GM06990 (cell line): Measurements from ENCODE around the gene SLC35F6.

Experiments used
- DNase-seq: peaks from one replicate; pipeline ENCODE4 v3.0.0-alpha.2; 2011; ENCODE audit not compliant: insufficient read length; ENCODE audit errors: extremely low read depth
- H3K27me3 ChIP-seq: replicated peaks from 2 replicates; pipeline ENCODE4 v1.6.0; 2011; ENCODE audit warnings: low read length; ENCODE audit not compliant: control insufficient read depth, insufficient read depth
- H3K36me3 ChIP-seq: 2 replicates; pipeline ENCODE4 v1.5.1; 2011; ENCODE audit warnings: low read length; ENCODE audit not compliant: control insufficient read depth, insufficient read depth
- H3K4me3 ChIP-seq: replicated peaks from 2 replicates; pipeline ENCODE4 v1.5.1; 2011; ENCODE audit warnings: low read depth, mild to moderate bottlenecking, control low read depth, low read length
- CTCF ChIP-seq: IDR thresholded peaks from 2 replicates; pipeline ENCODE4 v1.5.1; 2011; ENCODE audit warnings: low read length, control low read depth, mild to moderate bottlenecking, inconsistent platforms; ENCODE audit not compliant: insufficient read depth, poor library complexity, severe bottlenecking

SLC35F6 gene

GRCh38 chr2:26733413-26733812 lies 30.7 kb upstream of the SLC35F6 start:
- no peak for TF ChIP-seq CTCF
- H3K4me3 ChIP-seq: no peak overlapping the region
- H3K27me3 ChIP-seq: no peaks in the 10 kb centered on the region; the same call in 1 of the 2 replicates
- no peaks in the 10 kb centered on the region for H3K36me3 ChIP-seq
- no peak for DNase-seq

GRCh38 chr2:26735097-26735496 lies 29.0 kb upstream of the SLC35F6 start:
- Histone ChIP-seq H3K36me3 (no peaks in the 10 kb centered on the region), H3K27me3 (no peaks in the 10 kb centered on the region; the same call in 1 of the 2 replicates), H3K4me3 (no peak overlapping the region)
- DNase-seq: no peak
- no peak for TF ChIP-seq CTCF

- H3K27me3 ChIP-seq: no peaks in the 10 kb centered on the region; the same call in 1 of the 2 replicates
- no peak overlapping the region for H3K4me3 ChIP-seq
- DNase-seq: no peak
- TF ChIP-seq CTCF: no peak
- no peaks in the 10 kb centered on the region for H3K36me3 ChIP-seq
Observed at GRCh38 chr2:26735883-26736588, 28.0 kb upstream of the SLC35F6 start.

- DNase-seq: no peak
- no peaks in the 10 kb centered on the region for H3K36me3 ChIP-seq
- no peaks in the 10 kb centered on the region; the same call in 1 of the 2 replicates for H3K27me3 ChIP-seq
- no peak for TF ChIP-seq CTCF
- no peak overlapping the region for H3K4me3 ChIP-seq
Observed at GRCh38 chr2:26737221-26737620, 26.9 kb upstream of the SLC35F6 start.

- no peaks in the 10 kb centered on the region; the same call in 1 of the 2 replicates for H3K27me3 ChIP-seq
- no peak for TF ChIP-seq CTCF
- H3K4me3 ChIP-seq: no peak overlapping the region
- DNase-seq: no peak
- no peaks in the 10 kb centered on the region for H3K36me3 ChIP-seq
Observed at GRCh38 chr2:26738481-26738880, 25.6 kb upstream of the SLC35F6 start.
